HTR-8/SVneo (cell line): ENCODE results near the gene ZBTB11.
"Not testable (repeated sequence)": the region's sequence is repeated elsewhere in the genome, so short reads cannot be mapped to it uniquely, and the experiment has no call there.

Experiments used
- DNase-seq: peaks from one replicate; pipeline ENCODE4 v3.0.0; 2011; ENCODE audit warnings: low spot score, mixed read lengths; ENCODE audit not compliant: insufficient read length
- FAIRE-seq: peaks from 2 replicates; lab custom pipeline; 2011; peaks lifted over from hg19 to GRCh38; lab: Jason Lieb, UNC

Gene ZBTB11

DNA sequence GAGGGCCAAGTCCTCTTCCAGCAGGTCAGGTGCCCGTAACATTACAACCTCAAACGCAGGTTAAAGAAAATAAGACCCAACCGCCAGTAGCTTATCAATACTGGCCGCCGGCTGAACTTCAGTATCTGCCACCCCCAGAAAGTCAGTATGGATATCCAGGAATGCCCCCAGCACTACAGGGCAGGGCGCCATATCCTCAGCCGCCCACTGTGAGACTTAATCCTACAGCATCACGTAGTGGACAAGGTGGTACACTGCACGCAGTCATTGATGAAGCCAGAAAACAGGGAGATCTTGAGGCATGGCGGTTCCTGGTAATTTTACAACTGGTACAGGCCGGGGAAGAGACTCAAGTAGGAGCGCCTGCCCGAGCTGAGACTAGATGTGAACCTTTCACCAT lies 16.6 kb upstream of the ZBTB11 start:
- DNase-seq, FAIRE-seq: not testable (repeated sequence)

DNA sequence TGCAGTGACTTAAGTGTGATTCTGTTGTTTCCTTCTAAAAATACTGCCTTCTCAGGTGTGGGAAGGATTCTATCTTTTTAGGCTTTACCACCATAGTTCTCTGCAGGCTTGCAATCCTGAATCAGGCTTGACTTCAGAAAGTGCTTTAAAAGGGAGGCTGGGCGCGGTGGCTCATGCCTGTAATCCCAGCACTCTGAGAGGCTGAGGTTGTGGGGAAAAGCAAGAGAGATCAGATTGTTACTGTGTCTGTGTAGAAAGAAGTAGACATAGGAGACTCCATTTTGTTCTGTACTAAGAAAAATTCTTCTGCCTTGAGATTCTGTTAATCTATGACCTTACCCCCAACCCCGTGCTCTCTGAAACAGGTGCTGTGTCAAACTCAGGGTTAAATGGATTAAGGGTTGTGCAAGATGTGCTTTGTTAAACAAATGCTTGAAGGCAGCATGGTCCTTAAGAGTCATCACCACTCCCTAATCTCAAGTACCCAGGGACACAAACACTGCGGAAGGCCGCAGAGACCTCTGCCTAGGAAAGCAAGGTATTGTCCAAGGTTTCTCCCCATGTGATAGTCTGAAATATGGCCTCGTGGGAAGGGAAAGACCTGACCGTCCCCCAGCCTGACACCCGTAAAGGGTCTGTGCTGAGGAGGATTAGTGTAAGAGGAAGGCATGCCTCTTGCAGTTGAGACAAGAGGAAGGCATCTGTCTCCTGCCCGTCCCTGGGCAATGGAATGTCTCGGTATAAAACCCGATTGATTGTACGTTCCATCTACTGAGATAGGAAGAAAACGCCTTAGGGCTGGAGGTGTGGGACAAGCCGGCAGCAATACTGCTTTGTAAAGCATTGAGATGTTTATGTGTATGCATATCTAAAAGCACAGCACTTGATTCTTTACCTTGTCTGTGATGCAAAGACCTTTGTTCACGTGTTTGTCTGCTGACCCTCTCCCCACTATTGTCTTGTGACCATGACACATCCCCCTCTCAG lies 15.0 kb upstream of the ZBTB11 start:
- not testable (repeated sequence) for DNase-seq, FAIRE-seq

GRCh38 chr3:101690972-101691371 lies 14.0 kb upstream of the ZBTB11 start:
- FAIRE-seq: no peak
- DNase-seq: no peak

- FAIRE-seq: no peak
- DNase-seq: no peak
Observed at GRCh38 chr3:101689286-101689685, 12.4 kb upstream of the ZBTB11 start.

DNA sequence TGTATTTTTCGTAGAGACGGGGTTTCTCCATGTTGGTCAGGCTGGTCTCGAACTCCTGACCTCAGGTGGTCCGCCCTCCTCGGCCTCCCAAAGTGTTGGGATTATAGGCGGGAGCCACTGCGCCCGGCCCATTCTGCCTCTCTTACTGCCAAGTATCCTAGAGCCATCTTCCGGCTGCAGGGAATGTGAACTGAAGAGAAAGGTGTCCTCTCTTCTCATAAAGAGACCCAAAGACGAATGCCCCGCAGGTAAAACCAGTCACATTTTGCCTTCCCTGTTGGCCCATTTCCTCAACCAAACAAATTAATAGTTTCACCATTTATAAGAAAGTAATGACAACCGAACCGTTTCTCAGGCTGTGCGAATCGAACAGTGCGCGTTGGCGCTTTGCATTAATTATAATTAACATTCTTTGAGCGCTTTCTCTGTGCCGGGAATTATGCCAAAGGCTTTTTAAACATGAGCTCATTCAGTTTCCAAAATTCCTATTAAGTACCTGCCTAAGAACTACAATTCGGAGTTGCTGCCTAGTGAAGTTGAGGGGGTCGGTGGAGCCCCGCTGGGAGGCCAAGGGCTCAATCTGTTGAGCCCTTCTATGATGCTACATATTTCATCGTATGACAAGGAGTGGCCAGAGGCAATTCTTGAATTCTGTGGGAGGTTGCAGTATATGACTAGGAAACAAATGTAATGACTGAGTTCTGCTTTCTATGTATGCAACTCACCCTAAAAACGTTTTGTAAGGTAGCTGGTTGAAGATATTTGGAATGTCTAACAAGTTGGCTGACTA lies 10.4 kb upstream of the ZBTB11 start:
- FAIRE-seq (no peak), DNase-seq (no peak)

- FAIRE-seq (no peak), DNase-seq (no peak)
Observed at GRCh38 chr3:101685870-101686307, 9.0 kb upstream of the ZBTB11 start.

- DNase-seq: no peak
- no peak for FAIRE-seq
Observed at GRCh38 chr3:101685050-101685400, 8.1 kb upstream of the ZBTB11 start.

DNA sequence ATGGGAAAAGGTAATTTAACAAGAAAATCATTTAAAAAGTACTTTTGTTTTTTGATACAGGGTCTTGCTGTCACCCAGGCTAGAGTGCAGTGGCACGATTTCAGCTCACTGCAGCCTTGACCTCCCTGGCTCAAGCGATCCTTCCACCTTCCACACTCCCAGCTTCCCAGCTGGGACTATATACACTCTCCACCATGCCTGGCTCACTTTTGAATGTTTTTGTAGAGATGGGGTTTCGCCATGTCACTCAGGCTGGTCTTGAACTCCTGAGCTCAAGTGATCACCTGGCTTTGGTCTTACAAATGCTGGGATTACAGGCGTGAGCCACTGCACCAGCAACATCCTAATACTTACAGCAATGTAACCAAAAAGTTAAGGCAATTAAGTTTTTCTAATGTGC lies 3.5 kb upstream of the ZBTB11 start:
- no peak for DNase-seq
- no peak for FAIRE-seq

DNA sequence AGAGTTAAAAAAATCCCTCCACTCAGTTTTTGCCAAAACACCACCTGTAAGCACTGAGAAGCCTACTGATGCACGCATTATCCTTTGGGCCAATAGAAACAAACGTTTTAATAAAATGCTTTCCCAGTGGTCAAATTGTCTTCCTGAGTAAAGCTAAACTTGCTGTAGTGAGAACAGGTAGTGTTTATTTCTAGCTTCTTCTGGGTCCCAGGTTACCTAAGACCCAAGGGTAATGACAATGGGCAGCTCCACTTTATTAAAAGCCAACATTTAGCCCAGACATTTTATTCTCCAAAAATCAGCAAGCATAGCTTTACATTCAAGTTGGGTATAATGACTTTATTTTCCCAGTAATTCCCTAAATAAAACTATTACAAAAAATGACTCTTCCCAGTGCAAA lies 1.9 kb upstream of the ZBTB11 start:
- DNase-seq, FAIRE-seq: not testable (repeated sequence)

GRCh38 chr3:101677436-101678286 lies 729 bp upstream of the ZBTB11 start:
- FAIRE-seq (no peak), DNase-seq (no peak)

- DNase-seq (peak; percentile 90), FAIRE-seq (no peak)
Observed at GRCh38 chr3:101676216-101676764, 642 bp downstream of the ZBTB11 start.

DNA sequence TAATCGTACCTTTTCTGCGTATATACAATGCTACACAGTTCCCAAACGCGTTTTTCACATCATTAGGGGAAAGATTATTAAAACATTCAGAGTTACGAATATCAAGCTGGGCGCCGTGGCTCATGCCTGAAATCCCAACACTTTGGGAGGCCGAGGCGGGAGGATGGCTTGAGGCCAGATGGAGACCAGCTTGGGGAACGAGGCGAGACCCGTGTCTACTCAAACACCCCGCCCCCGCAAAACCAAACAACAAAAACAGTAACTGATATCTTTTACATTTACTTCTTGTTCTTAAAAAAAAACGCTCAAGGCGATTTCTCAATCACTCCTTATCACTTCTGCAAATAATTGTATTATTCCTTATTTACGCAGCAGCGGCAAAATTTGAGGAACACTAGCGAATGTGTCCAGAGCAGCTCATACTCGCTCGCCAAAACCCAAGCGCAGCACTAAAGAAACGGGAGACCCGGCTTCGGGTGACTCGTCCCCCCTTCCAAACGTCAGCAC lies 1.2 kb downstream of the ZBTB11 start:
- FAIRE-seq (no peak), DNase-seq (no peak)

- no peak for DNase-seq
- no peak for FAIRE-seq
Observed at GRCh38 chr3:101674518-101674917, 2.4 kb downstream of the ZBTB11 start.

DNA sequence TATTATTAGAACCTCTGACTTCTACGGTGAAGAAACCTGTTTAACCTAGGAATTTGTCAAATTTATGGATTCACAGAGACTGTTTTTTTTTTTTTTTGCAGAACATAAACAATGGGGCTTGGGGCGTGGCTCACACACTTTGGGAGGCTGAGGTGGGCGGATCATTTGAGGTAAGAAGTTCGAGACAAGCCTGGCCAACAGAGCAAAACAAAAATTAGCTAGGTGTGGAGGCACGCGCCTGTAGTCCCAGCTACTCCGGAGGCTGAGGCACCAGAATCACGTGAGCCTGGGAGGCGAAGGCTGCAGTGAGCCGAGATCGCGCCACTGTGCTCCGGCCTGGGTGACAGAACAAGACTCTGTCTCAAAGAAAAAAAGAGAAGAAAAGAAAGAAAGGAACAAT lies 3.0 kb downstream of the ZBTB11 start:
- no peak for DNase-seq
- no peak for FAIRE-seq

GRCh38 chr3:101671014-101671413 lies 5.9 kb downstream of the ZBTB11 start:
- FAIRE-seq: no peak
- DNase-seq: no peak

GRCh38 chr3:101667844-101668243 lies 9.1 kb downstream of the ZBTB11 start:
- FAIRE-seq (no peak), DNase-seq (no peak)

GRCh38 chr3:101667331-101667730 lies 9.6 kb downstream of the ZBTB11 start:
- DNase-seq (no peak), FAIRE-seq (no peak)

DNA sequence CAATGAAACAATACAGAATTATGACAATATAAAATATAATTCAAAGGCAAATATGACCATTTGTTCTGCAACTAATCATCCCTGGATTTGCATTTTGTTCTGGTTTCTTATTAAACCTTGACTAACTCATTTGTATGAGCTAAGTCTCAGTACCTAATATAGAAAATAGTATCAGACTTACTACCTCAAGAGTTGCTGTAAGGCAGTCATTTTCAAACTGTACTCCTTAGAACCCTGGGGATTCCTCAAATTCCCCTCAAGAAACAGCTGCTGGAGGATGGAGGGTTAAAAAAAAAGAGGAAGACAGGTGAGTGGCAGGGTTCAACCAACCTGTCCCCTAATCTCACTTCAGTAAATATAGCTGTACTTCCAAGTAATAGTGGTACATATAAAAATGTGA lies 11.1 kb downstream of the ZBTB11 start:
- FAIRE-seq: no peak

GRCh38 chr3:101665357-101665756 lies 11.6 kb downstream of the ZBTB11 start:
- FAIRE-seq (no peak), DNase-seq (no peak)

More for the DNA sequence above, 11.1 kb downstream of the ZBTB11 start:
- no peak for DNase-seq

GRCh38 chr3:101660714-101661113 lies 16.2 kb downstream of the ZBTB11 start:
- DNase-seq (no peak), FAIRE-seq (no peak)
